Body of pancreas (tissue), 4 donors: ENCODE results near the gene TRIM3. TPM values are rescaled to one million over a fixed set of nuclear protein-coding genes. Genes with fewer than 3 reads are reported as not detected.

Source experiments
- ATAC-seq: fragments of 150-250 bp; one replicate; pipeline ENCODE4 v1.9.1; 2016
- DNase-seq, 4 donors: peaks; one replicate each; pipeline ENCODE4 v3.0.0-alpha.2; 2019
- H3K27ac ChIP-seq, 4 donors: fragments of 200-600 bp; sonication (generic); 1 replicate in 3 of 4; 2 replicates in 1 of 4; pipeline versions ENCODE4 v1.5.1 to v1.6.1; 2016 to 2019; ENCODE audit warnings: mild to moderate bottlenecking in 1 of 4, mixed read lengths in 1 of 4, moderate library complexity in 1 of 4
- H3K27me3 ChIP-seq, 2 donors: fragments of 200-600 bp; sonication (generic); one replicate each; pipeline ENCODE4 v1.6.0; 2016; ENCODE audit warnings: mild to moderate bottlenecking in 1 of 2
- H3K36me3 ChIP-seq, 2 donors: fragments of 200-600 bp; sonication (generic); replicated peaks in 1 of 2; 2 replicates each; pipeline ENCODE4 v1.5.1; 2016; ENCODE audit warnings: low read depth in 2 of 2; ENCODE audit not compliant: insufficient read depth in 1 of 2
- H3K4me1 ChIP-seq: fragments of 200-600 bp; sonication (generic); one replicate; pipeline ENCODE4 v1.6.0; 2016
- H3K4me3 ChIP-seq, 2 donors: fragments of 200-600 bp; sonication (generic); 1 replicate in 1 of 2; 2 replicates in 1 of 2; pipeline ENCODE4 v1.5.1; 2016 to 2019
- H3K9me3 ChIP-seq, 3 donors: fragments of 200-600 bp; sonication (generic); 1 replicate in 2 of 3; 2 replicates in 1 of 3; pipeline ENCODE4 v1.5.1; 2016
- CTCF ChIP-seq, 7 experiments: fragments of 450-650 bp in 4 of 7; fragments of 200-600 bp in 3 of 7; sonication (generic) in 3 of 7; IDR thresholded peaks; one replicate each; pipeline ENCODE4 v1.5.1; 2016 to 2019; ENCODE audit warnings: antibody characterized with exemption in 7 of 7
- POLR2A ChIP-seq, 3 donors: fragments of 450-650 bp; IDR thresholded peaks; one replicate each; pipeline ENCODE4 v1.6.1; 2016; ENCODE audit warnings: antibody characterized with exemption in 3 of 3, mild to moderate bottlenecking in 2 of 3
- WGBS, 2 donors: methylation state at CpG; one replicate each; pipeline ENCODE4 v1.1.5; 2017; 5-methylcytosine and 5-hydroxymethylcytosine counted together
- intact Hi-C: fragments of 100-400 bp; cut with DNase I; formaldehyde crosslinking; loops from one replicate; pipeline ENCODE4 v1.15.1; 2023
- total RNA-seq, 2 donors: library from RNA; depleted of rRNA; stranded (reverse); fragments of >200 nt; gene quantifications; one replicate each; pipeline ENCODE4 v1.1.0, GENCODE V29; 2016

The TRIM3 gene
- total RNA-seq, 2 donors from 2014 or later: 22.1 to 24.9 TPM

- ATAC-seq (no peak), DNase-seq (no peak)
- Histone ChIP-seq H3K27ac (no peak within 1 kb of the TSS), H3K9me3 (no peaks in the 10 kb centered on the region), H3K4me3 (no peak within 1 kb of the TSS), H3K27me3 (no peaks in the 10 kb centered on the region), H3K4me1 (no peaks in the 10 kb centered on the region), H3K36me3 (peaks cover 0 to 2% of the 10 kb centered on the region in 2 donors)
- WGBS, 2 donors: 69 to 70% methylated on average over 31 of the region's 33 CpGs
- TF ChIP-seq CTCF (IDR thresholded peaks at IDR 0.05) (no peak), POLR2A (IDR thresholded peaks at IDR 0.05) (no peak)
- intact Hi-C loops: no loop called here
Measured at GRCh38 chr11:6497069-6497839, 23.5 kb upstream of the TRIM3 start, which contains the start of gene DNHD1. TSS of gene DNHD1 (plus strand) at chr11:6497280. CDS start at chr11:6498216, 936 bp downstream.

- H3K9me3 ChIP-seq: no peaks in the 10 kb centered on the region
- WGBS, 2 donors: 61 to 70% methylated on average over 4 of the region's 4 CpGs
- no peaks in the 10 kb centered on the region for H3K4me1 ChIP-seq
- no peak overlapping the region for H3K27ac ChIP-seq
- no peak for ATAC-seq
- TF ChIP-seq CTCF (IDR thresholded peaks at IDR 0.05) (no peak), POLR2A (IDR thresholded peaks at IDR 0.05) (no peak)
- H3K27me3 ChIP-seq: no peaks in the 10 kb centered on the region
- no peak overlapping the region for H3K4me3 ChIP-seq
- DNase-seq: no peak
- intact Hi-C loops: loop anchor here (10.0 kb wide), 2 partner anchors 105 to 115 kb away; partner anchors contain the start of genes ILK and RRP8
- H3K36me3 ChIP-seq: no peaks in the 10 kb centered on the region
Measured at GRCh38 chr11:6489306-6489705, 15.6 kb upstream of the TRIM3 start.

- intact Hi-C loops: loop anchor here (10.0 kb wide), 2 partner anchors 104 to 116 kb away; partner anchors contain the start of genes ILK and RRP8
- DNase-seq (no peak), ATAC-seq (no peak)
- 93 to 95% methylated on average over 3 of the region's 3 CpGs for WGBS, 2 donors
- H3K4me3 ChIP-seq: no peak overlapping the region
- H3K27me3 ChIP-seq: no peaks in the 10 kb centered on the region
- H3K9me3 ChIP-seq: no peaks in the 10 kb centered on the region
- H3K36me3 ChIP-seq: no peaks in the 10 kb centered on the region
- TF ChIP-seq CTCF (IDR thresholded peaks at IDR 0.05) (no peak), POLR2A (IDR thresholded peaks at IDR 0.05) (no peak)
- H3K27ac ChIP-seq: no peak overlapping the region
- no peaks in the 10 kb centered on the region for H3K4me1 ChIP-seq
Measured at GRCh38 chr11:6488821-6489220, 15.1 kb upstream of the TRIM3 start.

DNA sequence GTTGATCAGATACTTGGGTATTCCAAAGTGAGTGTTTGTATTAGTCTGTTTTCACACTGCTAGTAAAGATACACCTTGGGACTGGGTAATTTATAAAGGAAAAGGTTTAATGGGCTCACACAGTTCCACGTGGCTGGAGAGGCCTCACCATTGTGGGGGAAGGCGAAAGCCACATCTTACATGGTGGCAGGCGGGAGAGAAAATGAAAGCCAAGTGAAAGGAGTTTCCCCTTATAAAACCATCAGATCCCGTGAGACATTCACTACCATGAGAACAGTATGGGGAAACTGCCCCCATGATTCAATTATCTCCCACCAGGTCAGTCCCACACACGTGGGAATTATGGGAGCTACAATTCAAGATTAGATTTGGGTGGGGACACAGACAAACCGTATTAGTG, 14.6 kb upstream of the TRIM3 start:
- intact Hi-C loops: loop anchor here (10.0 kb wide), 2 partner anchors 104 to 116 kb away; partner anchors contain the start of genes ILK and RRP8
- Histone ChIP-seq H3K4me3 (no peak overlapping the region), H3K27ac (no peak overlapping the region), H3K4me1 (no peaks in the 10 kb centered on the region), H3K36me3 (peaks cover 0 to 1% of the 10 kb centered on the region in 2 donors), H3K27me3 (no peaks in the 10 kb centered on the region), H3K9me3 (no peaks in the 10 kb centered on the region)
- TF ChIP-seq CTCF (IDR thresholded peaks at IDR 0.05) (no peak), POLR2A (IDR thresholded peaks at IDR 0.05) (no peak)
- DNase-seq: no peak
- WGBS, 2 donors: 89 to 90% methylated on average over 6 of the region's 6 CpGs
- ATAC-seq: no peak
